NCI-H524 treated with DMSO at 0.1 percent for 48 hours (cell line): ENCODE results near the gene GMDS.
A peak's percentile ranks its signal among the peaks of the same experiment; 100 is the strongest.

ENCODE experiments used
- DNase-seq: peaks from one replicate; lab custom pipeline; 2025; lab: John Stamatoyannopoulos, UW

Gene GMDS

GRCh38 chr6:1895721-1896120 lies 349.7 kb downstream of the GMDS start:
- DNase-seq = no peak

GRCh38 chr6:1894954-1895353 lies 350.5 kb downstream of the GMDS start:
- no peak for DNase-seq

GRCh38 chr6:1893470-1894130 lies 351.8 kb downstream of the GMDS start:
- DNase-seq = no peak

GRCh38 chr6:1892716-1893115 lies 352.7 kb downstream of the GMDS start:
- DNase-seq = no peak

GRCh38 chr6:1890987-1891386 lies 354.4 kb downstream of the GMDS start:
- no peak for DNase-seq

GRCh38 chr6:1890071-1890470 lies 355.3 kb downstream of the GMDS start:
- DNase-seq = no peak

GRCh38 chr6:1885576-1886011 lies 359.8 kb downstream of the GMDS start:
- DNase-seq = no peak

GRCh38 chr6:1884313-1884712 lies 361.1 kb downstream of the GMDS start:
- DNase-seq = no peak

- DNase-seq = no peak
These were observed 367.1 kb downstream of the GMDS start for GRCh38 chr6:1878330-1878729.

GRCh38 chr6:1873781-1874180 lies 371.6 kb downstream of the GMDS start:
- DNase-seq = no peak

- DNase-seq = peak; percentile 97
These were observed 372.7 kb downstream of the GMDS start for GRCh38 chr6:1872649-1873131.

- no peak for DNase-seq
These were observed 373.6 kb downstream of the GMDS start for GRCh38 chr6:1871724-1872315.

GRCh38 chr6:1870932-1871331 lies 374.5 kb downstream of the GMDS start:
- no peak for DNase-seq

GRCh38 chr6:1870251-1870650 lies 375.2 kb downstream of the GMDS start:
- no peak for DNase-seq

- no peak for DNase-seq
These were observed 375.6 kb downstream of the GMDS start for GRCh38 chr6:1869769-1870168.

- DNase-seq = no peak
These were observed 376.1 kb downstream of the GMDS start for GRCh38 chr6:1869308-1869707.

GRCh38 chr6:1868561-1869261 lies 376.7 kb downstream of the GMDS start:
- DNase-seq = no peak

GRCh38 chr6:1867197-1867596 lies 378.2 kb downstream of the GMDS start:
- no peak for DNase-seq

GRCh38 chr6:1865585-1865984 lies 379.8 kb downstream of the GMDS start:
- DNase-seq = no peak

GRCh38 chr6:1864496-1864895 lies 380.9 kb downstream of the GMDS start:
- DNase-seq = no peak

GRCh38 chr6:1862411-1862810 lies 383.0 kb downstream of the GMDS start:
- DNase-seq = no peak

GRCh38 chr6:1860756-1861348 lies 384.6 kb downstream of the GMDS start:
- no peak for DNase-seq

GRCh38 chr6:1858859-1859258 lies 386.5 kb downstream of the GMDS start:
- no peak for DNase-seq
